Endothelial cell of umbilical vein (primary cell): ENCODE data around the gene RTL5. TPM values are rescaled to one million over a fixed set of nuclear protein-coding genes. Genes with fewer than 3 reads are reported as not detected.

Source experiments
- BruUV-seq: library from RNA; stranded (reverse); fragments of 400-500 nt; replicated peaks from 2 replicates; lab custom pipeline; 2021; lab: Mats Ljungman, UMichigan
- CTCF ChIA-PET: fragments of 300-600, 350-600 bp; sonication (Branson Sonifier 250); formaldehyde crosslinking; loops from one replicate; lab custom pipeline; 2021; ENCODE audit warnings: antibody characterized with exemption, inconsistent platforms; lab: Charles Lee
- POLR2A ChIA-PET: fragments of 300-600, 350-600 bp; sonication (Branson Sonifier 250); formaldehyde crosslinking; loops from one replicate; lab custom pipeline; 2021; ENCODE audit warnings: antibody characterized with exemption, inconsistent platforms; lab: Charles Lee
- DNase-seq: peaks from one replicate; pipeline ENCODE4 v3.0.0-alpha.2; 2011; ENCODE audit warnings: low read depth, low spot score
- FAIRE-seq: peaks from 2 replicates; lab custom pipeline; 2011; peaks lifted over from hg19 to GRCh38; lab: Jason Lieb, UNC
- H2AFZ ChIP-seq: 2 replicates; pipeline ENCODE4 v1.6.0; 2012; ENCODE audit warnings: low read depth, low read length, control low read depth, inconsistent platforms
- H3K27ac ChIP-seq: 2 replicates; pipeline ENCODE4 v1.5.1; 2011; ENCODE audit warnings: low read depth, mild to moderate bottlenecking, control low read depth, low read length, moderate library complexity; ENCODE audit not compliant: insufficient read depth
- H3K27me3 ChIP-seq, 2 experiments: 2 replicates each; pipeline versions ENCODE4 v1.6.0 to v1.6.1; 2011; ENCODE audit warnings: low read length in 2 of 2, mixed read lengths in 1 of 2; ENCODE audit not compliant: control insufficient read depth in 2 of 2, insufficient read depth in 2 of 2
- H3K36me3 ChIP-seq, 2 experiments: 2 replicates in 1 of 2; 3 replicates in 1 of 2; pipeline ENCODE4 v1.5.1; 2011; ENCODE audit warnings: low read length in 2 of 2, mild to moderate bottlenecking in 1 of 2, moderate library complexity in 1 of 2; ENCODE audit not compliant: control insufficient read depth in 2 of 2, insufficient read depth in 2 of 2; ENCODE audit errors: extremely low read depth in 1 of 2
- H3K4me1 ChIP-seq: 3 replicates; pipeline ENCODE4 v1.5.1; 2011; ENCODE audit warnings: mild to moderate bottlenecking, low read length; ENCODE audit not compliant: control insufficient read depth, insufficient read depth; ENCODE audit errors: extremely low read depth
- H3K4me2 ChIP-seq: 2 replicates; pipeline ENCODE4 v1.6.1; 2011; ENCODE audit warnings: low read length, control low read depth, mixed read lengths; ENCODE audit not compliant: insufficient read depth
- H3K4me3 ChIP-seq, 3 experiments: fragments of 200-600 bp in 1 of 3; sonication (generic), shearing (Covaris generic) in 1 of 3; replicated peaks in 1 of 3; 2 replicates each; pipeline ENCODE4 v1.5.1; 2011 to 2016; ENCODE audit warnings: control low read depth in 3 of 3, low read length in 3 of 3, mild to moderate bottlenecking in 2 of 3, inconsistent platforms in 1 of 3, low read depth in 1 of 3, moderate library complexity in 1 of 3; ENCODE audit not compliant: insufficient read depth in 1 of 3
- H3K79me2 ChIP-seq: 2 replicates; pipeline ENCODE4 v1.6.0; 2012; ENCODE audit warnings: low read length, inconsistent platforms; ENCODE audit not compliant: control insufficient read depth, insufficient read depth
- H3K9ac ChIP-seq: replicated peaks from 2 replicates; pipeline ENCODE3; 2011; ENCODE audit warnings: low read length, control low read depth; ENCODE audit not compliant: insufficient read depth; ENCODE audit errors: extremely low read depth
- H3K9me1 ChIP-seq: replicated peaks from 3 replicates; pipeline ENCODE4 v1.6.0; 2011; ENCODE audit warnings: mild to moderate bottlenecking, low read length; ENCODE audit not compliant: control insufficient read depth, insufficient read depth; ENCODE audit errors: extremely low read depth
- H3K9me3 ChIP-seq: replicated peaks from 2 replicates; pipeline ENCODE4 v1.5.1; 2012; ENCODE audit warnings: low read length, inconsistent platforms; ENCODE audit not compliant: control insufficient read depth, insufficient read depth
- H4K20me1 ChIP-seq: replicated peaks from 2 replicates; pipeline ENCODE3; 2011; ENCODE audit warnings: mild to moderate bottlenecking, low read length; ENCODE audit not compliant: control insufficient read depth, insufficient read depth; ENCODE audit errors: extremely low read depth
- EZH2 ChIP-seq: IDR thresholded peaks from 2 replicates; pipeline ENCODE4 v1.6.1; 2012; ENCODE audit warnings: borderline replicate concordance, low read depth, mild to moderate bottlenecking, moderate library complexity, low read length, inconsistent platforms; ENCODE audit not compliant: severe bottlenecking
- FOS ChIP-seq: IDR thresholded peaks from 2 replicates; pipeline ENCODE4 v1.6.1; 2011; ENCODE audit warnings: mild to moderate bottlenecking, low read length, moderate library complexity, borderline replicate concordance; ENCODE audit not compliant: insufficient read depth
- GATA2 ChIP-seq: IDR thresholded peaks from 2 replicates; pipeline ENCODE4 v1.7.0; 2011; ENCODE audit warnings: low read depth, mild to moderate bottlenecking, moderate library complexity, mixed read lengths, low read length; ENCODE audit not compliant: insufficient read length, insufficient read depth
- JUN ChIP-seq: IDR thresholded peaks from 2 replicates; pipeline ENCODE4 v1.6.1; 2011; ENCODE audit warnings: borderline replicate concordance, low read depth; ENCODE audit not compliant: insufficient read length, insufficient read depth
- MYC ChIP-seq: IDR thresholded peaks from one replicate; pipeline ENCODE4 v1.6.1; 2011; ENCODE audit warnings: mild to moderate bottlenecking, low read depth, low read length
- POLR2A ChIP-seq: IDR thresholded peaks from 2 replicates; pipeline ENCODE4 v1.6.1; 2012; ENCODE audit warnings: low read depth, mild to moderate bottlenecking, control low read depth, low read length
- POLR2AphosphoS5 ChIP-seq: IDR thresholded peaks from 2 replicates; pipeline ENCODE4 v1.6.1; 2012; ENCODE audit warnings: low read depth, mild to moderate bottlenecking, control low read depth, low read length, moderate library complexity; ENCODE audit not compliant: insufficient read depth
- dilution Hi-C: fragments of 300-500 bp; cut with MboI; formaldehyde crosslinking; loops from one replicate; pipeline ENCODE4 v1.15.0; 2019; ENCODE audit warnings: low sequenced_read_pairs; ENCODE audit not compliant: extremely low pct_ligation_motif_present
- intact Hi-C: fragments of 100-400 bp; cut with micrococcal nuclease; formaldehyde crosslinking; loops from one replicate; pipeline ENCODE4 v1.10.0; 2022
- polyA plus RNA-seq, 4 experiments: library from polyadenylated mRNA; depleted of rRNA in 3 of 4; stranded (reverse) in 3 of 4; unstranded in 1 of 4; fragments of >200 nt; gene quantifications; 2 replicates each; pipeline versions ENCODE4 v1.2.1 to v1.2.3, GENCODE V29; 2011 to 2012; ENCODE audit warnings: missing spikeins in 1 of 4
- total RNA-seq: library from RNA; stranded (reverse); gene quantifications from 2 replicates; pipeline ENCODE4 v1.2.3, GENCODE V29; 2021
- TF ChIP-seq, protein P1 (sequence below), 2 donors: IDR thresholded peaks; 1 replicate in 1 of 2; 2 replicates in 1 of 2; pipeline ENCODE4 v1.5.1; 2011; ENCODE audit warnings: low read length in 2 of 2, mild to moderate bottlenecking in 2 of 2, moderate library complexity in 2 of 2, control low read depth in 1 of 2, inconsistent platforms in 1 of 2, low read depth in 1 of 2; ENCODE audit not compliant: insufficient read depth in 1 of 2; ENCODE audit errors: extremely low read depth in 1 of 2
- TF ChIP-seq, protein P2 (sequence below): IDR thresholded peaks from 2 replicates; pipeline ENCODE4 v1.6.1; 2011; ENCODE audit not compliant: insufficient read depth, insufficient read length

RTL5 gene
- total and polyA plus RNA-seq, 2 donors (not counting 3 experiments of a cell fraction or from before 2014, with no cell fraction given), result 1.0 to 1.7 TPM

DNA sequence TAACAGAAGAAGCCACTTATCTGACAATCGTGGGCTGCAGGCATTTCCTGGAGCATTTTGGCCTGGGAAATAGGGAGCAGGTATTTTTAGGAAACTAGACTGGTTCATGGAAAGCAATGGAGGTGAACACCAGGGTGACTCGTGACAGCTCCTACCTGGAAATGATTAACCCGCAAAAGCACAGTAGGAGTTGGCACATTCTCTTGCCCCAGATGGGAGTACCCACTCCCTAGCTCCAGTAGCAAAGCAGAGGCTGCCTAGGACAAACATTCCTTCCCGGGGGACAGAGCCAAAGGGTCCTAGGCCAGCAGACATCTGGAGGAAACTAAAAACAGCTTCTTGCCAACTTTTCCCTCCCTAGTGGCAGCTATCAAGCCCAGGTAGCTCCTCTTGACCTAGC is 29.0 kb downstream of the RTL5 start:
- dilution Hi-C loops (no loop called here), intact Hi-C loops (no loop called here)
- H3K9ac ChIP-seq, result no peak overlapping the region
- no peak overlapping the region for H3K27ac ChIP-seq
- H3K4me3 ChIP-seq, result no peak overlapping the region
- peaks cover 5% of the 10 kb centered on the region for H3K4me1 ChIP-seq
- BruUV-seq, result no TSS peak
- FAIRE-seq, result no peak
- H3K36me3 ChIP-seq, result no peaks in the 10 kb centered on the region
- H2AFZ ChIP-seq, result no peak overlapping the region
- ChIA-PET CTCF (interaction anchor here (1.2 kb wide), 1 partner anchor 81 kb away, joined by 6 read pairs; no protein-coding TSS in a partner anchor), POLR2A (no interaction called here)
- TF ChIP-seq JUN (no peak), EZH2 (no peak), POLR2AphosphoS5 (no peak), POLR2A (no peak), MYC (no peak), FOS (no peak), GATA2 (no peak)
- TF ChIP-seq, protein P1, sequence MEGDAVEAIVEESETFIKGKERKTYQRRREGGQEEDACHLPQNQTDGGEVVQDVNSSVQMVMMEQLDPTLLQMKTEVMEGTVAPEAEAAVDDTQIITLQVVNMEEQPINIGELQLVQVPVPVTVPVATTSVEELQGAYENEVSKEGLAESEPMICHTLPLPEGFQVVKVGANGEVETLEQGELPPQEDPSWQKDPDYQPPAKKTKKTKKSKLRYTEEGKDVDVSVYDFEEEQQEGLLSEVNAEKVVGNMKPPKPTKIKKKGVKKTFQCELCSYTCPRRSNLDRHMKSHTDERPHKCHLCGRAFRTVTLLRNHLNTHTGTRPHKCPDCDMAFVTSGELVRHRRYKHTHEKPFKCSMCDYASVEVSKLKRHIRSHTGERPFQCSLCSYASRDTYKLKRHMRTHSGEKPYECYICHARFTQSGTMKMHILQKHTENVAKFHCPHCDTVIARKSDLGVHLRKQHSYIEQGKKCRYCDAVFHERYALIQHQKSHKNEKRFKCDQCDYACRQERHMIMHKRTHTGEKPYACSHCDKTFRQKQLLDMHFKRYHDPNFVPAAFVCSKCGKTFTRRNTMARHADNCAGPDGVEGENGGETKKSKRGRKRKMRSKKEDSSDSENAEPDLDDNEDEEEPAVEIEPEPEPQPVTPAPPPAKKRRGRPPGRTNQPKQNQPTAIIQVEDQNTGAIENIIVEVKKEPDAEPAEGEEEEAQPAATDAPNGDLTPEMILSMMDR (IDR thresholded peaks at IDR 0.05; ENCODE audit: extremely low read depth in 1 of 2, insufficient read depth in 1 of 2, low read depth in 1 of 2, low read length in 2 of 2), result no peak
- TF ChIP-seq, protein P2, sequence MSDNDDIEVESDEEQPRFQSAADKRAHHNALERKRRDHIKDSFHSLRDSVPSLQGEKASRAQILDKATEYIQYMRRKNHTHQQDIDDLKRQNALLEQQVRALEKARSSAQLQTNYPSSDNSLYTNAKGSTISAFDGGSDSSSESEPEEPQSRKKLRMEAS, result no peak
- H3K27me3 ChIP-seq, result no peaks in the 10 kb centered on the region
- DNase-seq, result peak; percentile 32
- H4K20me1 ChIP-seq, result no peaks in the 10 kb centered on the region
- H3K9me1 ChIP-seq, result no peaks in the 10 kb centered on the region
- no peak overlapping the region for H3K4me2 ChIP-seq
- H3K79me2 ChIP-seq, result peaks cover 23% of the 10 kb centered on the region
- no peaks in the 10 kb centered on the region for H3K9me3 ChIP-seq
